ENCODE measurements around the gene PFDN1.

PFDN1 gene

GRCh38 chr5:140258016-140258415 is 44.9 kb downstream of the PFDN1 start:
- no peak overlapping the region for H3K27ac ChIP-seq
- TF ChIP-seq CTCF (conservative IDR thresholded peaks at IDR 0.05): no peak

GRCh38 chr5:140256726-140257125 is 46.2 kb downstream of the PFDN1 start:
- TF ChIP-seq CTCF (conservative IDR thresholded peaks at IDR 0.05): no peak
- no peak overlapping the region for H3K27ac ChIP-seq

DNA sequence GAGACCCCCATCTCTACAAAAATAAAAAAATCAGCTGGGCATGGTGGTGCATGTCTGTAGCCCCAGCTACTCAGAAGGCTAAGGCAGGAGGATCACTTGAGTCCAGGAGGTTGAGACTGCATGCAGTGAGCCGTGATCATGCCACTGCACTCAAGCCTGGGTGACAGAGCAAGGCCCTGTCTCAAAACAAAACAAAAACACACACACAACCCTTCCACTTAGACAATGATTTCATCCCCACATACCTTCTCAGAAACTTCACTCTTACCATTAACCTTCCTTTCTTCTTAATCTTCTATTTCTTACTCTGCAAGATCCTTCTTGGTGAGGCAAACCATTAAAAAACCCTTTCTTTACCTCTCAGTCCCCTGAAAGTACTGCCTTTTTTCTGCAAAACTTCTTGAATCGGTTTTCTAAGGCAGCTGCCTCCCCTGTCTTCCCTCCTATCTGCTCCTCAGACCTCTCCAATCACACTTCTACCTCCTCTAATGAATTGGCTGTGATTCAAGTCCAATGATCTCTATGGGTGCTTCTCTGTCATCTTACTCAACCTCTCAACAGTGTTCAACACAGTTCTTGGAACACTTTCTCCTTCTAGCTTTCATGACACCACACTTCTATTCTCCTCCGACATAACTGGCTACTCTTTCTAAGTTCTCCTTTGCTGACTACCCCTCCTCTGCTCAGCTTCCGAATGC is 47.3 kb downstream of the PFDN1 start:
- TF ChIP-seq CTCF (conservative IDR thresholded peaks at IDR 0.05): no peak
- H3K27ac ChIP-seq: no peak overlapping the region

- H3K27ac ChIP-seq: no peak overlapping the region
- TF ChIP-seq CTCF (conservative IDR thresholded peaks at IDR 0.05): no peak
Measured at GRCh38 chr5:140253985-140254384, 48.9 kb downstream of the PFDN1 start.

GRCh38 chr5:140252470-140253126 is 50.3 kb downstream of the PFDN1 start:
- no peak for TF ChIP-seq CTCF (conservative IDR thresholded peaks at IDR 0.05)
- no peak overlapping the region for H3K27ac ChIP-seq

GRCh38 chr5:140251527-140251973 is 51.4 kb downstream of the PFDN1 start:
- no peak overlapping the region for H3K27ac ChIP-seq
- no peak for TF ChIP-seq CTCF (conservative IDR thresholded peaks at IDR 0.05)

GRCh38 chr5:140250386-140250785 is 52.5 kb downstream of the PFDN1 start:
- no peak for TF ChIP-seq CTCF (conservative IDR thresholded peaks at IDR 0.05)
- H3K27ac ChIP-seq: no peak overlapping the region

Measured in VCaP (cell line).